ENCODE results near the gene ELMO1. TPM values are rescaled to one million over a fixed set of nuclear protein-coding genes. Genes with fewer than 3 reads are reported as not detected.

ELMO1 gene
- total and polyA plus RNA-seq, 9 donors, result 8.9 to 48.9 (median 28.0) TPM

DNA sequence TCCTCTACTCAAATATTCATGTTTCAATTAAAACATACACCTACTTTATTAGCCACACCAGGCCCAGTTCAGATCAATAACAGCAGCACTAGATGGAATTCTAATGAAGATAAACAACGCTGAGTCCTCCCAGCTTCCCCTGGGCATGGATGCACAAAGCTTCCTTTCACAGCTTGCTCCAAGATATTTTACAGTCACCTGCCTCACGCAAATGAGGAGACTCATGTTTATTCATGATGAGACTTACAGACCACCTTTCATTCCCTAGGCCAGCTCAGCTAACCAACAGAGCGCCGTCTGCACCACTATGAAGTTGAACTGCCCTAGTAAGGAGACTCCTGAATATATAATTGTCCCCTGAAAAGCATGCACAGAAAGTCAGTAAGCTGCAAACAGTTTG is 441.4 kb downstream of the ELMO1 start:
- TF ChIP-seq, protein P1, sequence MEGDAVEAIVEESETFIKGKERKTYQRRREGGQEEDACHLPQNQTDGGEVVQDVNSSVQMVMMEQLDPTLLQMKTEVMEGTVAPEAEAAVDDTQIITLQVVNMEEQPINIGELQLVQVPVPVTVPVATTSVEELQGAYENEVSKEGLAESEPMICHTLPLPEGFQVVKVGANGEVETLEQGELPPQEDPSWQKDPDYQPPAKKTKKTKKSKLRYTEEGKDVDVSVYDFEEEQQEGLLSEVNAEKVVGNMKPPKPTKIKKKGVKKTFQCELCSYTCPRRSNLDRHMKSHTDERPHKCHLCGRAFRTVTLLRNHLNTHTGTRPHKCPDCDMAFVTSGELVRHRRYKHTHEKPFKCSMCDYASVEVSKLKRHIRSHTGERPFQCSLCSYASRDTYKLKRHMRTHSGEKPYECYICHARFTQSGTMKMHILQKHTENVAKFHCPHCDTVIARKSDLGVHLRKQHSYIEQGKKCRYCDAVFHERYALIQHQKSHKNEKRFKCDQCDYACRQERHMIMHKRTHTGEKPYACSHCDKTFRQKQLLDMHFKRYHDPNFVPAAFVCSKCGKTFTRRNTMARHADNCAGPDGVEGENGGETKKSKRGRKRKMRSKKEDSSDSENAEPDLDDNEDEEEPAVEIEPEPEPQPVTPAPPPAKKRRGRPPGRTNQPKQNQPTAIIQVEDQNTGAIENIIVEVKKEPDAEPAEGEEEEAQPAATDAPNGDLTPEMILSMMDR (IDR thresholded peaks at IDR 0.05), result no peak
- TF ChIP-seq POLR2A (IDR thresholded peaks at IDR 0.05) (no peak), EP300 (IDR thresholded peaks at IDR 0.05) (no peak)
- WGBS, 3 donors, result 92 to 96% (median 93%) methylated on average over 4 of the region's 4 CpGs
- Histone ChIP-seq H3K9me3 (no peaks in the 10 kb centered on the region), H3K4me3 (no peak overlapping the region), H3K27me3 (no peaks in the 10 kb centered on the region), H3K36me3 (no peaks in the 10 kb centered on the region), H3K27ac (no peak overlapping the region), H3K4me1 (ENCODE audit: insufficient read depth) (no peaks in the 10 kb centered on the region)
- DNase-seq, result no peak
- intact Hi-C loops (cut with DNase I), result no loop called here

- WGBS, 3 donors, result 94 to 96% (median 95%) methylated on average over 2 of the region's 2 CpGs
- intact Hi-C loops (cut with DNase I), result no loop called here
- Histone ChIP-seq H3K4me1 (ENCODE audit: insufficient read depth) (no peaks in the 10 kb centered on the region), H3K4me3 (no peak overlapping the region), H3K27ac (no peak overlapping the region), H3K27me3 (no peaks in the 10 kb centered on the region), H3K9me3 (no peaks in the 10 kb centered on the region), H3K36me3 (no peaks in the 10 kb centered on the region)
- DNase-seq, result no peak
- TF ChIP-seq POLR2A (IDR thresholded peaks at IDR 0.05) (no peak), EP300 (IDR thresholded peaks at IDR 0.05) (no peak)
- TF ChIP-seq, protein P1 (IDR thresholded peaks at IDR 0.05), result no peak
These were observed 441.9 kb downstream of the ELMO1 start for GRCh38 chr7:37006764-37007163.

- Histone ChIP-seq H3K27ac (no peak overlapping the region), H3K9me3 (no peaks in the 10 kb centered on the region), H3K4me1 (ENCODE audit: insufficient read depth) (no peaks in the 10 kb centered on the region), H3K4me3 (no peak overlapping the region), H3K27me3 (no peaks in the 10 kb centered on the region), H3K36me3 (no peaks in the 10 kb centered on the region)
- TF ChIP-seq POLR2A (IDR thresholded peaks at IDR 0.05) (no peak), EP300 (IDR thresholded peaks at IDR 0.05) (no peak)
- TF ChIP-seq, protein P1 (IDR thresholded peaks at IDR 0.05), result no peak
- DNase-seq, result no peak
- intact Hi-C loops (cut with DNase I), result no loop called here
- WGBS, 3 donors, result 73 to 83% (median 74%) methylated on average over 5 of the region's 5 CpGs
These were observed 448.2 kb downstream of the ELMO1 start for GRCh38 chr7:37000511-37000910.

DNA sequence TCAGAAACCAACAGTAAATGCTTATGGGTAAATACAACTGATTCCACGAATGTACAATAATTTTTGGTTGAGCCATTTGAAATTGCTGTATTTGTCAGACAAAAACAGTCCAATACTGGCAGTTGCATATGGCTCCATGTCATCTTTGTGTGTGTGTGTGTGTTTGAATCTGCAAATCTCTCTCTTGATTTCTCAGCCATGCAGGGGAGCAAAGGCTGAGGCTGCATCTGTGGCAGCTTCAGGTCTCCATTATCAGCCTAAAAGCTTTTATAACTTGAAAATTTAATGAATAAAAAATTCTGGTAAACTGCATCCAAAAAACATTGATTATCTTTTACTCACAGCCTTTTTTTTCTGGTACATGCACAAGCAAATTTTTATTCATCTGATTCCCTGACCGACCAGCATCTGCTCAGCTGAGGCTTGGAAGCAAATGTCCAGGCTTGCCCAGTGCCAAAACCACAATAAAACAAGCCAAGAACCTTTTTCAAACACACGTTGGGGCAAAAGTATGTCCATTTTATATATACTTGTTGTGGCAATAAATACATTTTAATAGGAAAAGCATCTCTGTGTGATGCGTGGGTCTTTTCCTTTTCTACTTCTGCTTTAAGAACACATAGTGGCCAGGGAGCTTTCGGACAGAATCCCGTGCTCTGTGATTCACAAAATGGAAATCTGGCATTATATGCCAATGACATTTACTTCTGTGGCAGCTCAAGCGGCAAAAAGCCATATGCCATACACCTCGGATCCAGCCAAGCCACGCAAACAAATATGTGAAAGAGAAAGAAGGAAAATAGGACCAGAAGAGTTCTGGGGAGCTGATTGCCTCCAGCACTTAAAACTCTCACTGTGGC is 448.8 kb downstream of the ELMO1 start:
- WGBS, 3 donors, result 36 to 47% (median 43%) methylated on average over 9 of the region's 9 CpGs
- Histone ChIP-seq H3K9me3 (no peaks in the 10 kb centered on the region), H3K27ac (no peak overlapping the region), H3K36me3 (no peaks in the 10 kb centered on the region), H3K27me3 (no peaks in the 10 kb centered on the region), H3K4me1 (ENCODE audit: insufficient read depth) (no peaks in the 10 kb centered on the region), H3K4me3 (no peak overlapping the region)
- intact Hi-C loops (cut with DNase I), result no loop called here
- DNase-seq, result no peak
- TF ChIP-seq POLR2A (IDR thresholded peaks at IDR 0.05) (no peak), EP300 (IDR thresholded peaks at IDR 0.05) (no peak)
- TF ChIP-seq, protein P1 (IDR thresholded peaks at IDR 0.05), result no peak

Measured in ovary (tissue), 9 donors.